ENCODE measurements around the gene AKAP9.
"Not testable (repeated sequence)": the region's sequence is repeated elsewhere in the genome, so short reads cannot be mapped to it uniquely, and the experiment has no call there.

AKAP9 gene

DNA sequence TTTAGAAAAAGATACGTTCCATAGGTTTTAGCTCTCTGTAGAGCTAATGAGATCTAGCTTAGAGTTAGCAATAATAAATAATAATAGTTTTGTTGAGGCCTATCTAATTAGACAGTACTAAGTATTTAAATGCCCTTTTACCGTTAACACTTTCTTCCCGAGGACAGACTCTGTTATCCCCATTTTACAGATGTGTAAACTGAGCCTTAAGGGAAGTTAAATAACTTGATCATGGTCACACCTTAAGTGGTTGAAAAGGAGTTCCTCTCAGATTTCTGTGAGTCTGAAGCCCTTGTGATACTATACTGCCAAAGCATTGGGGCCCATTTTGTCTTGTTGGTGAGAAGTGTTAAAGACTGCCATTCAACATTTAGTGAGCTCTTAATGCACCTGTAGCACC is 132.0 kb downstream of the AKAP9 start:
- DNase-seq = no peak

DNA sequence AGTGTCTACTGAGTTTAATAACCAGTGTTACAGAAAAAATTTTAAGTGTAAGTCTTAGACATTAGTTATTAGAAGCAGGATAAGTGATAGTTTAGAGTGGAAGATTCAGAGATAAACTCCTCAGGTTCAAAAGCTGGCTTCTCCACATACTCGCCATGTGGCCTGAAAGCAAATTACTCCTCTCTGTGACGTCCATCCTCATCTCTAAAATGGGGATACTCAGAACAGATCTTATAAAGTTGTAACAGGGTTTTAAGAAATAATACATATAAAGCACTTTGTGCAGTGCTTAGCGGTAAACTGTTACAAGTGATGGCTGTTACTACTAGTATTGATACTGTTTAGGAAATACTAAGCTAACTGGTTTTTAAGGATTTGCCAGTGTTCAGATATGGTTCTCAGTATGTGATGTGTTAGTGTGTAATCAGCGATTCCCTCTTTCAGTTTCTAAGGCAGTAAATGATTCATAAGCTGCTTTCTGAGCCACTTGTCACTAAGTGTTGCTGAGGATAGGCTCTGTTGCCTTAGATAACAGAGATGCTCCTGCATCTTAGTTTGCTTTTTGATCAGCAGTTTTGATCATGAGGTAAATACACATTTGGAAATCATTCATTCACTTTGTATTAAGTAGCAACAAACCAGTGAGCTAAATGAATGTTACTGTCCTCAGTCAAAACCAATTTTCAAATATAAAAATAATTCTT is 134.9 kb downstream of the AKAP9 start:
- DNase-seq = no peak

DNA sequence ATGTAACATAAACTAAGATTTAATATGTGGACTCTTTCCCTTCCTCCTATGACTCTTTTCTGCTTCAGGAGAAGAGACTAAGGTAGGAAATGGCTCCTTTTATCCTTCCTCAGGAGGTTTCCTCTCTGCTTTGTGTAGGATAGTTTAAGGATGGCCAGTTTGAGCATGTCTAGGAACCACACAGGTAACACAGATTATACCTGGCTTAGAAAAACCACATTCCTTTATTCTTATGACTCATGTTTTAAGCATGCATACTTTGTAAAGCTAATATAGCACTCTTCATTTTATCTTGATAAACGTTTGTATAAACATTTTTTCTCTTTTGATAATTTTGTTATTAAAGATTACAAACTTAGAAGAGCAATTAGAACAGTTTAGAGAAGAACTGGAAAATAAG is 135.8 kb downstream of the AKAP9 start:
- no peak for DNase-seq

DNA sequence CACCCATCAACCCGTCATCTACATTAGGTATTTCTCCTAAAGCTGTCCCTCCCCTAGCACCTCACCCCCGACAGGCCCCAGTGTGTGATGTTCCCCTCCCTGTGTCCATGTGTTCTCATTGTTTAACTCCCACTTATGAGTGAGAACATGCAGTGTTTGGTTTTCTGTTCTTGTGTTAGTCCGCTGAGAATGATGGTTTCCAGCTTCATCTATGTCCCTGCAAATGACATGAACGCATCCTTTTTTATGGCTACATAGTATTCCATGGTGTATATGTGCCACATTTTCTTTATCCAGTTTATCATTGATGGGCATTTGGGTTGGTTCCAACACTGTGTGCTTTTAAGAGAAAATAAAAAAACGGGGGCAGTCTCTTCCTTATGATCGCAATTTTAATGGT is 143.3 kb downstream of the AKAP9 start:
- not testable (repeated sequence) for DNase-seq

DNA sequence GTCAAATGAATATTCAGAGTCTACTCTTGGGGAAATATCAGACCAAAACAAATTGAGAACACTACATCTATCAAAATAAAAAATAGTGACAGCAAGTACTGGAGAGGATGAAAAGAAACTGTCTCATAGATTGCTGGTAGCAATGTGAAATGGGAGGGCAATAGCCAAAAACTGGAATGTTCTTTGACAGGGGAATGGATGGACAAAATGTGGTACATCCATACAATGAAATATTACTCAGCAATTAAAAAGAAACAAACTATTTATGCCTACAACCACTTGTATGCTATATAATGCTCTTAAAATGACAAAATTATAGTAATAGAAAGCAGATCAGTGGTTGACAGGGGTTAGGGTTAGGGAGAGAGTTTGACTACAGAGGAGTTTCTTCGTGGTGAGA is 147.6 kb downstream of the AKAP9 start:
- DNase-seq = no peak

DNA sequence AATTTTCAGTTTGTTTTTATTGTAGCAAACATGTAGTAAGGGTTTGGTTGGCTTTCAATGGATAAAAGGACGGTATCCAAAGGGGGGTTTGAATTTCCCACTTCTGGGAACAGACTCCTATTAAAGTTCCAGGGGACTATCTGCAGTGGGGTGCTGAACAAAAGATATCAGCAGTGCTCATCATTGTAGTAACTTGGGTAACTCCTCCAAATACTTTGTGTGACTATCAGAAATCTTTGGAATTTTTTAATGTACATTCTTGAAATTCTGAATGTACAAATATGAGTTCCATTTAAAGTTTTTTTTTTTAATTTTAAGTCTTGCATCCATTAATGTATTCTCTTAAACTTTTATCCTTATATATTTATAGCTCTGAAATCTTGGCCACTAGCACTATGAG is 151.5 kb downstream of the AKAP9 start:
- no peak for DNase-seq

DNA sequence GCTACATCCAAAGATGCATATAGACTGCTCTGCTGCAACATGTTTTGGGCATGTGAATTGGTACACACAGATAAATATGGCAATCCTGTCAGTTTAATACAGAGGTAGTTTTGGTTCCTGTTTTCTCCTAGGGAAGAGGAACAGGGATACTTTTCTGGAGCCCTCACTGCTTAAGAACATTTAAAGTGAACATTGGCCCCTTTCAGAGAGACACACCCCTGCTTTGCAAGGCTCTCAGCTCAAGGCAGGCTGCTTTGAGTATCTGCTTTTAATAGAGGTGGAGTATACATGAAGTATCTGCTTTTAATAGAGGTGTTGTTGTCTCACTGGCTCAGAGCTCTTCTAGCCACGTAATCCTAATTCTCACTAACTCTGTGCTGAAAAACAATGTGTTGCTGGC is 154.7 kb downstream of the AKAP9 start:
- DNase-seq = no peak

DNA sequence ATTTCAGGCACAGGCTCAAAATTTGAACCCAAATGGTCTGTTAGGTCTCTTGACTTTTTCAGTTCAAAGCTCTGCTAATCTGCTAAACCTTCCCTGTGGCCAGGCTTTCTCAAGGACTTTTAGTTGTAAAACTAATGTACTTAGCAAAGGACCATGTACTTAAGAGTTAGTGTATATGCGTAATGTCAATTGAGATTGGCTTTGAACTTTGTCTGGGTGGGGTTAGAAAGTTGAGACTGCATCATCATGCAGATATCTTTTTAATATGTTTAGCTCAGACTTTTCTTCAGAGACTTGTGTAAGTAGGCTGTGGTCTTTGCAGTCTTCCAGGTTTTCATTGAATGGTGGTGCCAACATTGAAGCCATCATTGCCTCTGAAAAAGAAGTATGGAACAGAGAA is 159.9 kb downstream of the AKAP9 start:
- DNase-seq = no peak

DNA sequence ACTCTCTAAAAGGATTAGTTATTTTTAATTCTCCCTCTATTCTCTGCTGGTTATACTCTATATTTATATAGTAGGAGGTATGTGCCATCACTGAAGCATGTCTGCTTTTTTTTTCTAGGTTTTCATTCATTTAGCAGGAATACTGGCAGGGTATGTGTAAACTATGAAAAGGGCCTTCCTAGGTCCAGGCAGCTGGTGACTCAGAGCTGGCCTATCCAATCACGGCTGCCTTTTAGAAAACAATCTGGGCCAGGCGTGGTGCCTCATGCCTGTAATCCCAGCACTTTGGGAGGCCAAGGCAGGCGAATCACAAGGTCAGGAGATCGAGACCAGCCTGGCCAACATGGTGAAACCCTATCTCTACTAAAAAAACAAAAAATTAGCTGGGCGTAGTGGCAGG is 162.2 kb downstream of the AKAP9 start:
- not testable (repeated sequence) for DNase-seq

DNA sequence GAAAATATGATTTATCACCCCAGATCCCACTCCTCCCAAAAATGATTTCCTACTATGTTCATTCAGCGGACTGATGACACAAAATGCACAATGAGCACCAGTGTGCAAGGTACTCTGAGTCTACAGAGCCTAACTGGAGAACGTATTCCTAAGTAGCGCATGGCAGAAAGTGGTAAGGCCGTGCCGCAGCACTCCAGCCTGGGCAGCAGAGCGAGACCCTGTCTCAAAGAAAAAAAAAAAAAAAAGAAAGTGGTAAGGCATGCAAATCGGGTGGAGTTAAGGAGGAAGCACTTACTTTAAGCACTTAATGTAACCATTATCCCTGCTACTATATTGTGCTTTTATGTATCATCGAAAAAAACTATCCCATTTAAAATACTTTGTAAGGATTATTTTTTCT is 168.2 kb downstream of the AKAP9 start:
- no peak for DNase-seq

DNA sequence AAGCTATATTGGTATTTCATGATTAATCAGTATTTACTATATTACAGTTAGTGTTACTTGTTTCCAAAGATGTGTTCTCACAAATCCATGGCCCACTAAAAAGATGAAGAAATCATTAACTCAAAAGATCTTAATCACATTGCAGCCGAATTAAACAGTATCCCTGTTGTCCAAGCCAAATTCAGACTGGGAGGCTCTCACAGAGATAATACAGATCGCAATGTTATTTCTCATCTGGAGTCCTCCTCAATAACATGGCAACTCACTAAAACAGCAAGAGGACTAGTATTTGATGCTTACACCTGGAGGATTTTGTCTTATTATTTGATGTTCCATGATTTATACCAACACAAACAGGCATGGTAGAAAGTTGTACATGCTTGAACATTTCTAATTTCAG is 170.2 kb downstream of the AKAP9 start:
- no peak for DNase-seq

DNA sequence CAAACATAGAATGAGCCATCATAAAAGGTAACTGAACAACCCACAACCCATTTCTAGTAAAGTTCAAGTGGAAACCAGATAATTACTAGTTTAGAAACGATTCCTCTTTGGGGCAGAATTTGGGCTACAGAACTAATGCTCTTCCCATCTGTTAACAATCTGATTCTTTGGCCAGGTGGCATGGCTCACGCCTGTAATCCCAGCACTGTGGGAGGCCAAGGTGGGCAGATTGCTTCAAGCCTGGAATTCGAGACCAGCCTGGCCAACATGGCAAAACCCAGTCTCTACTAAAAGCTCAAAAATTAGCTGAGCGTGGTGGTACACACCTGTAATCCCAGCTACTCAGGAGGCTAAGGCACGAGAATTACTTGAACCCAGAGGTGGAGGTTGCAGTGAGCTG is 175.2 kb downstream of the AKAP9 start:
- peak; percentile 3 for DNase-seq

DNA sequence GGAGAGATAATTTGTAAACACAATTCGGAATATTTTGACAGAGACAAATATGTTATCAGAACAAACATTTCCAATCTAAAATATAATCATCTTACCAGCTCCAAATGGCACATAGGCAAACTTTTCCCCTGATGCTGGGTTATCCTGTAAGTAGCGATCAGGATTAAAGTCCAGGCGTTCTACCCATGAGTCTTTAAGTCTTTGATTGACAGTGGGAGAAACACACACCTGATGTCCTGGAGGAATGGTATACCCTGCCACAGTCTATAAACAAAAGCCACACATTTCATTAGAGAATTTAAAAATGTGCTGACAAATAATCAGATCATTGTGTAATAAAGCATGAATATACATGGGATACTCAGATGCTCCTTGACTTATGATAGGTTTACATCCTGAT is 176.3 kb downstream of the AKAP9 start:
- DNase-seq = no peak

DNA sequence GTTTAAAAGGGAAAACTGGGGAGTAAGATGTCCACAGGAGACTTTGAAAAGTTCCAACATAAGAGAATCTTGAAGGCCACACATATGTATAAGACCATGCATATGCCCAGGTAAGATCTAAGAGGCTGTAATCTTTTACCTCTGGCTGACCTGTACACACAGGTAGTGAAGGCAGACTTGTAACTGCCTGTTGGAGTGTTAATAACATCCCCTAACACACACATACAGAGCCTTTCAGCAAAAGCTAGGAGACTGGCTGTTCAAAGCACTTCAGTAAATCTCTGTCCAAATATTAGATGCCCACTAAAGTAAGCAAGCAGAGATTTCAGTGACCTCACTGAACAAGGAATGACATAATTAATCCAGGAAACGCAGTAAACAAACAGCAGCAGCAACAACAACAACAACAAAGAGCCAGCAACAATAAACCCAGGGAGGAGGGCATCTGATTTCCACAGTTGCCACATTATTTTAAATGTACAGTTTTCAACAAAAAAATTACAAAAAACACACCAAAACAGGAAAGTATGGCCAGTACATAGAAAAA is 178.6 kb downstream of the AKAP9 start:
- DNase-seq = no peak

DNA sequence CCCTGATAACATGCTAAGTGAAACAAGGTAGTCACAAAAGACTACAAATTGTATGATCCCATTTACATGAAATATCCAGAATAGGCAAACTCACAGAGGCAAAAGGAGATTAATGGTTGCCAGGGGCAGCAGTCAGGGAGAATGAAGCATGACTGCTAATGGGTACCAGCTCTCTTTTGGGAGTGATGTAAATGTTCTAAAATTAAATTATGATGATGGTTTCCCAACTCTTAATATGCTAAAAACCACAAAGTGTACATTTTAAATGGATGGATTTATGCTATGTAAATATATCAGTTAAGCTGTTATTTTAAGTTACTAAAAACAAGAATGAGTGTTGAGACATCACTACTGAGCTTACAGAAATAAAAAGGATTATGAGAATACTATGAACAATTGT is 181.0 kb downstream of the AKAP9 start:
- DNase-seq = no peak

DNA sequence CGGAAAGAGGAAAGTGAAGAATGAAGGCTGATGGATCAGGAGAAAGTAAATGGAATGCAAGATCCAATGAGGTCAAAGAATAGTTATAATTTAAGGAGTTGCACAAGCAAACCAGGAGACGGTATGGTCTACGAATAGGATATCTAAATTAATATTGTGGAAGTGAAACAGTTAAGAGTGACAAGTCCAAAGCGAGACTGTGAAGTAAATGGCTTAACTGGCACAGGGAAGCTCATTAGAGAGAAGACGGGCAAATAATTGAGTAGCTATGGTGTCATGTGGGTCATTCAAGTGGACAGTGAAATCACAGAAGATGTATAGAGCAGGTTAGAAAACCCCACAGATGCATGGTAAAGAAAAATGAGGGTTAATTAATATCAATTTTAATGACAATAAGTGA is 190.4 kb downstream of the AKAP9 start:
- no peak for DNase-seq

DNA sequence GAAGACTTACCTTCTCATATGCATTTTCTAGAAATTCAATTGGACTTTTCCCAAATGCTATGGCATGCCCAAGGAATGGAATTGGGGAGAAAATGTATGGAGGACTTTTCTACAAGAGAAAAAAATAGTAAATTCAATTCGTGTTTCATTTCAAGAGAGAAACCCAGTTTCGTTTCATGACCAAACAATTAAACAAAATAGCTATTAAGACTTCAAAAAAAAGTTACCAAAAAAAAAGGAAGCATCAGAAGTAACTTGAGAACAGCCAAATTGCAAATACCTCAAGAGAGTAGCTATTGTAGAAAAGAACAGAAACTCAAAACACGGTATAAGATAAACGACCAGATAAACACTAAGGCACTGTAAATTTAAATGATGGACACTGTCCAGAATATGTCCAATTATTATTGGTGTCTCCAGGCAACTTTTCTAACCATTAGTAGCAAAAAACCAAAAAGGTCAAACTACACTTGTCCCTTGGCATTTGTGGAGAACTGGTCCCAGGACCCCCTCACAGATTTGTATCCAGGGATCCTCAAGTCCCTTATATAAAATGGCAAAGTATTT is 191.2 kb downstream of the AKAP9 start:
- DNase-seq = no peak

DNA sequence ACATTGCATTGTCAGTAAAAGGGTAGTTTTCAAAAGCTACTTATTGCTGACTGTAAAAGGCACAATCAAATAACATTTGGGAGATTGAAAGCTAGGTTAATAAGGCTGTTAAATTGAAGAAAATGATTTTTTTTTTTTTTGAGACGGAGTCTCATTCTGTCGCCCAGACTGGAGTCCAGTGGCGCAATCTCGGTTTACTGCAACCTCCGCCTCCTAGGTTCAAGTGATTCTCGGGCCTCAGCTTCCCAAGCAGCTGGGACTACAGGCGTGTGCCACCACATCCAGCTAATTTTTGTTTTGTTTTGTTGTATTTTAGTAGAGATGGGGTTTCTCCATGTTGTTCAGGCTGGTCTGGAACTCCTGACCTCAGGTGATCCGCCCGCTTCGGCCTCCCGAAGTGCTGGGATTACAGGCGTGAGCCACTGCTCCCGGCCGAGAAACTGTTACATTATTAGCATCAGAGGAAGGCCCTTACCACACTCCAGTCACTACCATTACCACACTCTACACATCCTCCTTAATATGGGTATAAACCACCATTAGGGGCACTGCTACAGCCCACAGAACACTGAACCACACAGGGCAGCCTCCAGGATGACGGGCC is 192.6 kb downstream of the AKAP9 start:
- DNase-seq = no peak

DNA sequence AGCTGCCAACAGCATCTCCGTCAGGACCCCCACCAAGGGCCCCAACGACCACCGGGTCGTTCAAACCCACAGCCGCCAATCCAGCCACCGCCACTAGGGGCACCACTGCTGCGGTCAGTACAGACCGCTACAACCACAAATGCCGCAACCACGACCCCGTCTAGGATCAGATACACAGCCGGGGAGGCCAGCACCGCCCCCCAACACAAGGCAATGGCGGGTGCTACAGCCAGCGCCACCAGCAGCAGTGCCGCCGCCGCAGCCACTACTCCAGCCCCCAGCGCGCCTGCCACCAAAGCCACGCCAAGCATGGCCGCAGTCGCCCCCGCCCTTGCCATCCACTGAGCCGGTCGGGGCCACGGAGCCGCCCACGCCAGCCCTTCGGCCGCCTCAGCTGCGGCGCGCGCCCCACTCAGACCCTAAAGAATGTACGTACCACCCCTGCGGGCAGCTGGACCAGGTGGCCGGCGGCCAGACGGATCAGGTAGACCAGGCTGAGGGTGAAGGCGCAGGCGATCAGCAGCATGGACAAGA is 193.1 kb downstream of the AKAP9 start:
- DNase-seq = peak; percentile 41

DNA sequence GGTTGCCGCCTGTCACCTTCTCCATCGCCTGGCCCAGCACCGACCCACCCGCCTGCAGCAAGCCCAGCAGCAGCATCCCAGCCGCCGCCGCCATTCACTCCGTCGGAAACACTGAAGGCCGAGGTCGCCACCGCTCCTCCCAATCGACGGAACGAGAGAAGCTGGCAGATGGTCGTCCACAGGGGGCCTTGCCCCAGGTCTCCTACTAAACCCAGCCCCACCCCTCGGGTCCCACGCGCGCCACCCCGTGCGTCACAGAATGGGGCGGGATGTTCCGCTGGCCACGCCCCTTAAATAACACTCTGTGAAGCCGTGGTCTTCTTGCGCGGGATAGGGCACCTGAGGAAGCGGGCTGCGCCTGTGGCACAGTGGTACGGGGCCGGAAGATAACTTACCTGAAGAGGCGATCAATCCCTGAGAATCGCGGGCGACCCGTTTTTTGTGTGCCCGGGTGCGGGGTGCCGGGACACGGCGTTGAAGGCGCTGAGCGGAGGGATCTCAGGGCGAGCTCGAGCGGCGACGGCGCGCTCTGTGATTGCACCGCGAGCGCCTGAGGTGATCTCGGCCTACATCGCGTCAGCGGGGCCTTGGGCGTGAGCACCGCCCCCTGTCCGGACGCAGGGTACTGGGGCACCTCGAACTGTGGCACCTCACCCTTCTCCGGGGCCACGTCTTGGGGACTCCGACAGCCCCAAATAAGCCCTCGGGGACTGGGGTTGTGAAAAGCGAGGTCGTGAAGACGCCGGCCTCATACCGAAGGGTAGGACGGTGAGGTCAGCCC is 193.8 kb downstream of the AKAP9 start, which contains the start of gene CYP51A1:
Gene CYP51A1 (minus strand): TSS at position 207 of the 781 bp plus-strand sequence. CDS start 113 bp downstream, at position 94.
- peak; percentile 96 for DNase-seq

DNA sequence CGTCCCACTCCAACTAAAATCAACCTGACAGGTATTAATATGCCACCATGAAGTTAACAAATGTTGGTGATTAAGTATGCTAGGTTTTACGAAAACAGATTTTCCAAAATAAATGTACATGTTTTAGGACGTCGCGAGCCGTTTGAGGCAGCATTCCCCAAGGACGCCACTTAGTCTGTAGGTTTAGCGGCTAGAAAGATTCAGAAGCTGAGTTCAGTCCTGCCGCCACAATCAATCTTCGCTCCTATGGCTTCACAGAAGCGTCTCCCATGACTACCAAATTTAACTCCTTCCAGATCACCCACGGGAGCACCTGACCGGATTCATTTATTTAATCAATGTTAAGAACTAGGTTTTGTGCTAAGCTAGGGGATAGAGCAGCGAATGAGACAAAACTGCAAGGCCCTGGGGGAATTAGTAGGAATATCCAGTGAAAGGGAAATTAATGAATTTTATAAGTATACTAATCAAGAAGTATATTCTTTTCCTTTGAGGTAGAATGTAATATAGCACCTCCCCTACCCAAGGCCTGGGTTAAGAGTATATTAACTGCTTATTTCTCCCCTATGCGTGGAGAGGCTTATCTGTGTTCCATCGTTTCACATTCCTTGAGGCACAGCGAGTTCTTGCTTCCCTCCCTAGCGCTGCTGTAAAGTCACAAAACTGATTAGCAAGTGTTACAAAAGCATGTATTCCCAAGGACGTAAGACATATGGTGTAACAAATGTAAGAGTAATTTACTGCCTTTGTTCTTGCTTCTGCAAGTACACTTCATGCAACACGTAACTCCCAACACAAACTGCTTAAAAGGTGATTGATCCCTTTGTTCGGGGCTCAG is 194.6 kb downstream of the AKAP9 start:
- DNase-seq = peak; percentile 34

DNA sequence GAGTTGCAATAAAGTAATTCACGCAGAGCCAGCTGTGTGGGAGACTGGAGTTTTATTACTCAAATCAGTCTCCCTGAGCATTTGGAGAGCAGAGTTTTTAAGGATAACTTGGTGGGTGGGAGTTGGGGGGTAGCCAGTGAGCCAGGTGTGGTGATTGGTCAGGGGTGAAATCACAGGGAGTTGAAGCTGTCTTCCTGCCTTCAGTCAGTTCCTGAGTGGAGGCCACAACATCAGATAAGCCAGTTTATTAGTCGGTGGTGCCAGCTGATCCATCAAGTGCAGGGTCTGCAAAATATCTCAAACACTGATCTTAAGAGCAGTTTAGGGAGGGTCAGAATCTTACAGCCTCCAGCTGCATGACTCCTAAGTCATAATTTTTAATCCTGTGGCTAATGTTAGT is 196.9 kb downstream of the AKAP9 start:
- no peak for DNase-seq

All from NCI-H2171 (cell line).